Femur (tissue), 1 donor: ENCODE measurements around the gene GPX7.
A peak's percentile ranks its signal among the peaks of the same experiment; 100 is the strongest.

ENCODE experiments used
- DNase-seq: peaks from one replicate; pipeline ENCODE4 v3.0.0-alpha.2; 2017

Gene GPX7

GRCh38 chr1:52631759-52632331 lies 29.7 kb downstream of the GPX7 start:
- DNase-seq = no peak

GRCh38 chr1:52632732-52633290 lies 30.6 kb downstream of the GPX7 start, which contains the start of gene SHISAL2A:
TSS of gene SHISAL2A (plus strand) at chr1:52633168. CDS start at chr1:52633494, 326 bp downstream.
- DNase-seq = peak; percentile 55

- DNase-seq = peak; percentile 30
Measured at GRCh38 chr1:52633291-52633754, 31.2 kb downstream of the GPX7 start.

- DNase-seq = no peak
Measured at GRCh38 chr1:52634111-52634510, 31.9 kb downstream of the GPX7 start.

- DNase-seq = no peak
Measured at GRCh38 chr1:52635321-52636089, 33.3 kb downstream of the GPX7 start.

GRCh38 chr1:52636721-52637695 lies 34.8 kb downstream of the GPX7 start:
- DNase-seq = peak; percentile 34

GRCh38 chr1:52637946-52638345 lies 35.8 kb downstream of the GPX7 start:
- no peak for DNase-seq

- no peak for DNase-seq
Measured at GRCh38 chr1:52640697-52641096, 38.5 kb downstream of the GPX7 start.

GRCh38 chr1:52641307-52641706 lies 39.1 kb downstream of the GPX7 start:
- DNase-seq = no peak

GRCh38 chr1:52645261-52645660 lies 43.1 kb downstream of the GPX7 start:
- DNase-seq = no peak

GRCh38 chr1:52651904-52652303 lies 49.7 kb downstream of the GPX7 start:
- DNase-seq = no peak

- no peak for DNase-seq
Measured at GRCh38 chr1:52653207-52653849, 51.2 kb downstream of the GPX7 start.

GRCh38 chr1:52654063-52654462 lies 51.9 kb downstream of the GPX7 start:
- no peak for DNase-seq

- DNase-seq = no peak
Measured at GRCh38 chr1:52657702-52658101, 55.5 kb downstream of the GPX7 start.
